ENCODE results near the gene TTLL4.

Gene TTLL4

DNA sequence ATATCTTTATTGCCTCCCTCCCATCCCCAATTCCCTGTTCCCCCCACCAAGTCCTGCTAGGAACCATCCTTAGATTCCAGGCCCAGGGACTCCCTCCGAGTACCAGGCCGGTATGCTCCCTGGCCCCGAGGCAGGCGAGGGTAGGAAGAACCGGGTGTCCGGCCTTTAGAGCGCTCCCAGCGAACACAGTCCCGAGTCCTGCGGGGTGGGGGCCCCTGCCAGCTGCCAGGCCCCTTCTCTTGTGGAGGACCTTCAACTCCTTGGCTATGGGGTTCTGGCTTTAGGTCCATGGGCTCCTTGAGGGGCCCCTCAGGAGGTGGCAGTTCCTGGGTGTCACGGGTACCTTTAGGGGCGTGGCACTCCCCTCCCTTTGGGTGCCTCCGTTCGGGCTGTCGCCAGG, 46.7 kb upstream of the TTLL4 start:
- Histone ChIP-seq H3K4me2 (ENCODE audit: low read length) (no peak overlapping the region), H3K4me3 (ENCODE audit: low read length) (no peak overlapping the region), H2AFZ (ENCODE audit: low read depth, low read length) (no peak overlapping the region), H3K9me3 (ENCODE audit: insufficient read depth, low read length) (no peaks in the 10 kb centered on the region), H3K27me3 (ENCODE audit: low read depth, low read length) (no peaks in the 10 kb centered on the region), H3K79me2 (ENCODE audit: low read length) (peaks cover 21% of the 10 kb centered on the region), H3K36me3 (replicated peaks; ENCODE audit: low read depth, low read length) (no peaks in the 10 kb centered on the region), H3K4me1 (ENCODE audit: low read length) (peaks cover 7% of the 10 kb centered on the region), H3K9ac (ENCODE audit: low read length) (no peak overlapping the region), H4K20me1 (ENCODE audit: insufficient read depth, low read length) (no peaks in the 10 kb centered on the region), H3K27ac (ENCODE audit: low read length) (no peak overlapping the region)
- TF ChIP-seq, protein P1, sequence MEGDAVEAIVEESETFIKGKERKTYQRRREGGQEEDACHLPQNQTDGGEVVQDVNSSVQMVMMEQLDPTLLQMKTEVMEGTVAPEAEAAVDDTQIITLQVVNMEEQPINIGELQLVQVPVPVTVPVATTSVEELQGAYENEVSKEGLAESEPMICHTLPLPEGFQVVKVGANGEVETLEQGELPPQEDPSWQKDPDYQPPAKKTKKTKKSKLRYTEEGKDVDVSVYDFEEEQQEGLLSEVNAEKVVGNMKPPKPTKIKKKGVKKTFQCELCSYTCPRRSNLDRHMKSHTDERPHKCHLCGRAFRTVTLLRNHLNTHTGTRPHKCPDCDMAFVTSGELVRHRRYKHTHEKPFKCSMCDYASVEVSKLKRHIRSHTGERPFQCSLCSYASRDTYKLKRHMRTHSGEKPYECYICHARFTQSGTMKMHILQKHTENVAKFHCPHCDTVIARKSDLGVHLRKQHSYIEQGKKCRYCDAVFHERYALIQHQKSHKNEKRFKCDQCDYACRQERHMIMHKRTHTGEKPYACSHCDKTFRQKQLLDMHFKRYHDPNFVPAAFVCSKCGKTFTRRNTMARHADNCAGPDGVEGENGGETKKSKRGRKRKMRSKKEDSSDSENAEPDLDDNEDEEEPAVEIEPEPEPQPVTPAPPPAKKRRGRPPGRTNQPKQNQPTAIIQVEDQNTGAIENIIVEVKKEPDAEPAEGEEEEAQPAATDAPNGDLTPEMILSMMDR (IDR thresholded peaks at IDR 0.05; ENCODE audit: low read depth, low read length) = no peak
- no peak for TF ChIP-seq EZH2phosphoT487 (IDR thresholded peaks at IDR 0.05; ENCODE audit: low read depth)

DNA sequence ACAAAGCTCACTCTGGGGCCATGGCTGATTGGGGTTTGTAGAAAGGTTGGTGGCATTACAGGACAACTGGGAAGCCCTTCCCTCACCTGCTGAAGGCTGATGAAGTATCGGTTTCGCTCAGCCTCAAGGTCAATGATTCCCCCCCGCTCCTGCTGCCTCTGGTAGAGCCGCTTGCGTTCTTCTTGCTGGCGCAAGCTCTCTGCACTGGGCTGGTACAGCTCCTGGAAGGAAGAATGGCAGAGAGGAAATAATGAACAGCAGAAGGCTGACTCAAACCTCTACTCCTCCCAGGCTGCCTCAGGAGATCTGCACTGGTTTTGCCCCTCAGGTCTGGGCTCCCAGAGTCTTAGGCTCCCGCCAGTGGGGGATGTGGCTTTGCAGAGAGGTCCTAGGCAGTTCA, 46.0 kb upstream of the TTLL4 start:
- H3K4me1 ChIP-seq (ENCODE audit: low read length) = peaks cover 7% of the 10 kb centered on the region
- H3K27me3 ChIP-seq (ENCODE audit: low read depth, low read length) = no peaks in the 10 kb centered on the region
- peaks cover 14% of the 10 kb centered on the region for H3K79me2 ChIP-seq (ENCODE audit: low read length)
- H3K9me3 ChIP-seq (ENCODE audit: insufficient read depth, low read length) = no peaks in the 10 kb centered on the region
- no peak overlapping the region for H3K9ac ChIP-seq (ENCODE audit: low read length)
- TF ChIP-seq, protein P1 (IDR thresholded peaks at IDR 0.05; ENCODE audit: low read depth, low read length) = no peak
- no peak for TF ChIP-seq EZH2phosphoT487 (IDR thresholded peaks at IDR 0.05; ENCODE audit: low read depth)
- no peaks in the 10 kb centered on the region for H4K20me1 ChIP-seq (ENCODE audit: insufficient read depth, low read length)
- no peak overlapping the region for H2AFZ ChIP-seq (ENCODE audit: low read depth, low read length)
- H3K36me3 ChIP-seq (replicated peaks; ENCODE audit: low read depth, low read length) = no peaks in the 10 kb centered on the region
- no peak overlapping the region for H3K27ac ChIP-seq (ENCODE audit: low read length)
- no peak overlapping the region for H3K4me3 ChIP-seq (ENCODE audit: low read length)
- no peak overlapping the region for H3K4me2 ChIP-seq (ENCODE audit: low read length)

DNA sequence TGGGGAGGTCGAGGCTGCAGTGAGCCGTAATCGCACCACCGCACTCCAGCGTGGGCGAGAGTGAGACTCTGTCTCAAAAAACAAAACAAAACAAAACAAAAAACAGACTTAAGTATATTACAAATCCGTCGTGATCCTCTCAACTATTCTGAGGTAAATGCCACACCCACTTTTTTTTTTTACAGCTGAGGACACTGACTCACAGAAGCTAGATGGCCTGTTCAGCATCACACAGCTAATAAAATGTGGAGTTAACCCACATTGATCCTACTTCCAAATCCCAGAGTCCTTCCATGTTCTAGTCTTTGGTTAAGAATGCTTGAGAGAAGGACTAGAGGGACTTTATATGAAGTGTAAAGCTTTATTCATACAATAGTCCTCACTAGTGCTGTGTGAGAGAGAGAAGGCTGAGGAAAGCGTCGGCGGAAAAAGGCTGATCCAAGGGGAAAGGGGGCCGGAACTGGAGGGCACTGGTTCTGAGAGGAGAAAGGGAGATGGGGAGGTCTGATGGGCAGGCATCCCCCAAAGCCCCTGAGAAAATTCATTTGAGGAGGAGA, 39.5 kb upstream of the TTLL4 start:
- no peaks in the 10 kb centered on the region for H3K36me3 ChIP-seq (replicated peaks; ENCODE audit: low read depth, low read length)
- no peak overlapping the region for H3K27ac ChIP-seq (ENCODE audit: low read length)
- peak overlapping the region; percentile 95; the same call in 1 of the 2 replicates for H2AFZ ChIP-seq (ENCODE audit: low read depth, low read length)
- no peaks in the 10 kb centered on the region for H4K20me1 ChIP-seq (ENCODE audit: insufficient read depth, low read length)
- H3K27me3 ChIP-seq (ENCODE audit: low read depth, low read length) = no peaks in the 10 kb centered on the region
- H3K9ac ChIP-seq (ENCODE audit: low read length) = peak overlapping the region; percentile 72
- peaks cover 11% of the 10 kb centered on the region; the same call in 1 of the 2 replicates for H3K4me1 ChIP-seq (ENCODE audit: low read length)
- peaks cover 12% of the 10 kb centered on the region for H3K79me2 ChIP-seq (ENCODE audit: low read length)
- H3K4me3 ChIP-seq (ENCODE audit: low read length) = peak overlapping the region; percentile 92
- H3K9me3 ChIP-seq (ENCODE audit: insufficient read depth, low read length) = no peaks in the 10 kb centered on the region
- peak overlapping the region; percentile 90 for H3K4me2 ChIP-seq (ENCODE audit: low read length)
- no peak for TF ChIP-seq EZH2phosphoT487 (IDR thresholded peaks at IDR 0.05; ENCODE audit: low read depth)
- TF ChIP-seq, protein P1 (IDR thresholded peaks at IDR 0.05; ENCODE audit: low read depth, low read length) = no peak

DNA sequence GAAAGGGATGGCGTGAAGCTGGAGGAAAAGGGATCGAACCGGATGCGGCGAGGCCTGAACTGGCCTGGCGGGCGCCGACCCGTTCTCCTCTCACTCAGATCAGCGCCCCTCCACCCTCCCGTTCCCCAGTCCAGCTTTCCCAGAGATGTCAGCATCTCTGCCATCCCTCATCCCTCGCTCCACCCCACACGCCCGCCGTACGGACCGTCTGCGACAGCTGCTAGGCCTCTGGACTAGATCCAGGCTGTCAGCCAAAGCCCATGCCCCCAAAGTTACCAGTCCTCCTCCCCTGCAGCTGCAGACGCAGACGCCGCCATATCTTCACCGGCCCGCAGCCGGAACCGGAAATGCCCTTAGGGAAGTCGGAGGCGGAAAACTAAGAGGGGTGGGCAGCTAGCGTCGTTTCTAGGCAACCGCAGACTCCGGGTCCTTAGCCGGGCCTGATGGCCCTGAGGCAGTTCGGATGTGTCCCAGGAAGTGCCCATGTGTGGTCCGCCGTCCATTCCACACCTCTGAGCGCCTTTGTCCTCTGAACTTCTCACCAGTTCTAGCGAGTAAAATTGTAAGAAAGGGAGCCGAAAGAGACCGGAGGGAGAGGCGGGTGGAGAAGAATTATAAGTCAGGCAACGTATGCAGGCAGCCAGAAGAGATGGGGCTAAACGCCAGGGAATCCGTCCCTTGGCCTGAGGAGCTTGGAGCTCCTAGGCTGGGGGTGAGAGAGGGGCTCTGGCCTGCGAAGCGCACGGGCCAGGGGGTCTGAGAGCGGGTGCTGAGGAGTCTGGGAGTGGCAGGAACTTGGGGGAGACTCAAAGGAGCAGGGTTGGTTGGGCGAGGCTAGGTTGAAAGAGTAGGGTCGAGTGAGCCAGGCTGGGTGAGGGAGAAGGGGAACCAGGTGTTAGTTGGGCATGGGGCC, 38.7 kb upstream of the TTLL4 start, which contains the start of the genes RNF25 and STK36:
Gene RNF25, minus strand, starts transcription at position 349 of the 913 bp plus-strand sequence. Its CDS starts 32 bp downstream, at position 317.
Gene STK36, plus strand, starts transcription at position 433 of the 913 bp plus-strand sequence. CDS start 744 bp downstream, outside the sequence.
- H3K27ac ChIP-seq (ENCODE audit: low read length) = no peak within 1 kb of the TSS; the same call in 1 of the 2 replicates
- H3K36me3 ChIP-seq (replicated peaks; ENCODE audit: low read depth, low read length) = no peaks in the 10 kb centered on the region
- peak within 1 kb of the TSS; percentile 72 for H3K9ac ChIP-seq (ENCODE audit: low read length)
- H3K4me2 ChIP-seq (ENCODE audit: low read length) = peak within 1 kb of the TSS; percentile 90
- no peaks in the 10 kb centered on the region for H3K9me3 ChIP-seq (ENCODE audit: insufficient read depth, low read length)
- no peak for TF ChIP-seq EZH2phosphoT487 (IDR thresholded peaks at IDR 0.05; ENCODE audit: low read depth)
- TF ChIP-seq, protein P1 (IDR thresholded peaks at IDR 0.05; ENCODE audit: low read depth, low read length) = no peak
- peak within 1 kb of the TSS; percentile 95 for H2AFZ ChIP-seq (ENCODE audit: low read depth, low read length)
- peaks cover 11% of the 10 kb centered on the region; the same call in 1 of the 2 replicates for H3K4me1 ChIP-seq (ENCODE audit: low read length)
- H3K4me3 ChIP-seq (ENCODE audit: low read length) = peak within 1 kb of the TSS; percentile 92
- H3K27me3 ChIP-seq (ENCODE audit: low read depth, low read length) = no peaks in the 10 kb centered on the region
- H4K20me1 ChIP-seq (ENCODE audit: insufficient read depth, low read length) = no peaks in the 10 kb centered on the region
- peaks cover 12% of the 10 kb centered on the region for H3K79me2 ChIP-seq (ENCODE audit: low read length)
